ENCODE data around the gene CFAP77.

DNA sequence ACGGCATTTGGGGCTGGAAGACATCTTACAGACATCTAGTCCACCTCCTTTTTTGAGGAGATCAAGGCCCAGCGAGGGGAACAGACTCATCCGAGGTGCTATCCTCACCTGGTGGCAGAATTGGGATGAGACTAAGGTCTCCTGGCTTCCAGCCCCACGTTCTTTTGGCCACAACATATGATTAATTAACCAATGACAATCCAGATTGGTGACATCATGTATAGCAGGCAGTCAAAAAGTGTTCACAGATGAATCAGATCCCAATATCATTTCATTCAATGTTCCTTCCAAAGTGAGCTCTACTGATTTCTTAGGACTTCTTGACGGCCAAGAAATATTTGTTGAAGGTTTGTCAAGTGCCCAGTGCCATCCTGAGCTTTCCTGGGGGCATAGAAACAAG lies 3.9 kb downstream of the CFAP77 start:
- TF ChIP-seq, protein P1, sequence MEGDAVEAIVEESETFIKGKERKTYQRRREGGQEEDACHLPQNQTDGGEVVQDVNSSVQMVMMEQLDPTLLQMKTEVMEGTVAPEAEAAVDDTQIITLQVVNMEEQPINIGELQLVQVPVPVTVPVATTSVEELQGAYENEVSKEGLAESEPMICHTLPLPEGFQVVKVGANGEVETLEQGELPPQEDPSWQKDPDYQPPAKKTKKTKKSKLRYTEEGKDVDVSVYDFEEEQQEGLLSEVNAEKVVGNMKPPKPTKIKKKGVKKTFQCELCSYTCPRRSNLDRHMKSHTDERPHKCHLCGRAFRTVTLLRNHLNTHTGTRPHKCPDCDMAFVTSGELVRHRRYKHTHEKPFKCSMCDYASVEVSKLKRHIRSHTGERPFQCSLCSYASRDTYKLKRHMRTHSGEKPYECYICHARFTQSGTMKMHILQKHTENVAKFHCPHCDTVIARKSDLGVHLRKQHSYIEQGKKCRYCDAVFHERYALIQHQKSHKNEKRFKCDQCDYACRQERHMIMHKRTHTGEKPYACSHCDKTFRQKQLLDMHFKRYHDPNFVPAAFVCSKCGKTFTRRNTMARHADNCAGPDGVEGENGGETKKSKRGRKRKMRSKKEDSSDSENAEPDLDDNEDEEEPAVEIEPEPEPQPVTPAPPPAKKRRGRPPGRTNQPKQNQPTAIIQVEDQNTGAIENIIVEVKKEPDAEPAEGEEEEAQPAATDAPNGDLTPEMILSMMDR (IDR thresholded peaks at IDR 0.05) = no peak
- TF ChIP-seq POLR2A (IDR thresholded peaks at IDR 0.05) (no peak), POLR2AphosphoS5 (IDR thresholded peaks at IDR 0.05) (no peak)

All from breast epithelium (tissue), 3 donors.